Measurements from ENCODE around the gene LIN52. TPM values are rescaled to one million over a fixed set of nuclear protein-coding genes. Genes with fewer than 3 reads are reported as not detected.

LIN52 gene
- polyA plus RNA-seq, 3 donors, result 2.9 to 7.2 (median 4.8) TPM

DNA sequence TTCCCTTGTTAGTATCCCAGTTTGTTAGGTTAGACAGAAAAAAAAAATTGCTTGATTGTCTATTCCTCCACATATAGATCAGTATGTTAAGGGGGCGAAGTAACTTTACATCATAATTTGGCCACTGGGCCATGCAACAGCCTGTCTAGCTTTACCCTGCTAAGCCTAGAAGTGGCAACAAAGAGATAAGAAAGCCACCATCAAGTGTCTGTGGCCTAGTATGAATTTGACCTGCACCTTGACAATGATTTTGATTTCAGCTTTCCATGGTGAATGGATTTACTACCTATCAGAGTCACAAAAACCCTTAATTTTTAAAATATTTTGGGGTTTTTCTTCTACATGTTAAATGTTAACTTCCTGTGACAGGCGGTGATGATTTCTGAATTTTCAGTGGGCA, 63.9 kb downstream of the LIN52 start:
- Mint-ChIP-seq H3K27ac (no peak overlapping the region), H3K36me3 (peaks cover 10 to 20% of the 10 kb centered on the region in 2 donors), H3K27me3 (ENCODE audit: low read depth in 3 of 3) (no peaks in the 10 kb centered on the region), H3K4me1 (peaks cover 5% of the 10 kb centered on the region), H3K4me3 (no peak overlapping the region), H3K9me3 (no peaks in the 10 kb centered on the region)
- no peaks in the 10 kb centered on the region for H3K36me3 ChIP-seq (replicated peaks in 1 of 2; ENCODE audit: control insufficient read depth in 1 of 2, insufficient read depth in 2 of 2, low read length in 2 of 2)
- no peak overlapping the region for H3K27ac ChIP-seq (ENCODE audit: low read depth in 1 of 2, low read length in 2 of 2)
- WGBS (ENCODE audit: insufficient coverage), result 100% methylated on average over 1 of the region's 2 CpGs
- no peak overlapping the region for H3K4me2 ChIP-seq (replicated peaks; ENCODE audit: extremely low read depth, low read length, poor library complexity, severe bottlenecking)
- H3K4me1 ChIP-seq (ENCODE audit: control insufficient read depth in 1 of 2, insufficient read depth in 2 of 2, low read length in 2 of 2), result no peaks in the 10 kb centered on the region
- no peak overlapping the region for H3K9ac ChIP-seq (ENCODE audit: insufficient read depth, low read length, poor library complexity, severe bottlenecking)
- H2AFZ ChIP-seq (ENCODE audit: insufficient read depth, low read depth, low read length, poor library complexity, severe bottlenecking), result no peak overlapping the region
- H4K20me1 ChIP-seq (ENCODE audit: insufficient read depth, low read length), result no peaks in the 10 kb centered on the region
- intact Hi-C loops (cut with micrococcal nuclease), result no loop called here
- no peaks in the 10 kb centered on the region for H3K27me3 ChIP-seq (ENCODE audit: control insufficient read depth in 2 of 2, insufficient read depth in 2 of 2, low read length in 2 of 2)
- no peaks in the 10 kb centered on the region for H3K9me3 ChIP-seq (replicated peaks in 1 of 2; ENCODE audit: control insufficient read depth in 1 of 2, insufficient read depth in 1 of 2, low read length in 2 of 2)
- DNase-seq, result no peak
- no peaks in the 10 kb centered on the region for H3K79me2 ChIP-seq (ENCODE audit: insufficient read depth, low read length)
- TF ChIP-seq, protein P1, sequence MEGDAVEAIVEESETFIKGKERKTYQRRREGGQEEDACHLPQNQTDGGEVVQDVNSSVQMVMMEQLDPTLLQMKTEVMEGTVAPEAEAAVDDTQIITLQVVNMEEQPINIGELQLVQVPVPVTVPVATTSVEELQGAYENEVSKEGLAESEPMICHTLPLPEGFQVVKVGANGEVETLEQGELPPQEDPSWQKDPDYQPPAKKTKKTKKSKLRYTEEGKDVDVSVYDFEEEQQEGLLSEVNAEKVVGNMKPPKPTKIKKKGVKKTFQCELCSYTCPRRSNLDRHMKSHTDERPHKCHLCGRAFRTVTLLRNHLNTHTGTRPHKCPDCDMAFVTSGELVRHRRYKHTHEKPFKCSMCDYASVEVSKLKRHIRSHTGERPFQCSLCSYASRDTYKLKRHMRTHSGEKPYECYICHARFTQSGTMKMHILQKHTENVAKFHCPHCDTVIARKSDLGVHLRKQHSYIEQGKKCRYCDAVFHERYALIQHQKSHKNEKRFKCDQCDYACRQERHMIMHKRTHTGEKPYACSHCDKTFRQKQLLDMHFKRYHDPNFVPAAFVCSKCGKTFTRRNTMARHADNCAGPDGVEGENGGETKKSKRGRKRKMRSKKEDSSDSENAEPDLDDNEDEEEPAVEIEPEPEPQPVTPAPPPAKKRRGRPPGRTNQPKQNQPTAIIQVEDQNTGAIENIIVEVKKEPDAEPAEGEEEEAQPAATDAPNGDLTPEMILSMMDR (IDR thresholded peaks at IDR 0.05), result no peak
- H3K4me3 ChIP-seq (replicated peaks in 1 of 3; ENCODE audit: low read depth in 2 of 3, low read length in 3 of 3), result no peak overlapping the region

DNA sequence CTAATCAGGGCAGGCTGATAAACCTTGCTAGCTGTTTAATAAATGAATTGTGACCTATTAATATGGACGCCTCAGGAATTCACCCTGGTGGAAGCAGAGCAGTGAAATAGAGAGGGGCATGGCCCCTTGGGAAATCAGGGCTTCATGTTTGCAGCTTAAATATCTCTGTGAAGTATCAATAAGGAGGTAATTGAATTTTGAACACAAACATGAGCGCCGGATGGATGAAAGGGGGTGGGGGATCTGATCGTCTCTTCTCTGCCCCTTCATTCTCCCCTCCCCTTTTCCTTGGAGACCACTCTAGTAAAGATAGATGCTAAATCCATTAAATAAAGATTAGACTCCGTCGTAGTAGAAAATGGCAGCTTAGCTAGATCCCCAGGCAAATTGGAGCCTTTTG, 70.5 kb downstream of the LIN52 start:
- H3K27ac Mint-ChIP-seq, result no peak overlapping the region

More for the DNA sequence above, 70.5 kb downstream of the LIN52 start:
- Histone ChIP-seq H2AFZ (ENCODE audit: insufficient read depth, low read depth, low read length, poor library complexity, severe bottlenecking) (no peak overlapping the region), H4K20me1 (ENCODE audit: insufficient read depth, low read length) (no peaks in the 10 kb centered on the region), H3K9ac (ENCODE audit: insufficient read depth, low read length, poor library complexity, severe bottlenecking) (no peak overlapping the region), H3K79me2 (ENCODE audit: insufficient read depth, low read length) (no peaks in the 10 kb centered on the region), H3K27ac (ENCODE audit: low read depth in 1 of 2, low read length in 2 of 2) (no peak overlapping the region), H3K36me3 (replicated peaks in 1 of 2; ENCODE audit: control insufficient read depth in 1 of 2, insufficient read depth in 2 of 2, low read length in 2 of 2) (peaks cover 0 to 4% of the 10 kb centered on the region in 2 donors), H3K4me3 (replicated peaks in 1 of 3; ENCODE audit: low read depth in 2 of 3, low read length in 3 of 3) (no peak overlapping the region), H3K4me1 (ENCODE audit: control insufficient read depth in 1 of 2, insufficient read depth in 2 of 2, low read length in 2 of 2) (no peaks in the 10 kb centered on the region), H3K4me2 (replicated peaks; ENCODE audit: extremely low read depth, low read length, poor library complexity, severe bottlenecking) (no peak overlapping the region), H3K9me3 (replicated peaks in 1 of 2; ENCODE audit: control insufficient read depth in 1 of 2, insufficient read depth in 1 of 2, low read length in 2 of 2) (no peaks in the 10 kb centered on the region), H3K27me3 (ENCODE audit: control insufficient read depth in 2 of 2, insufficient read depth in 2 of 2, low read length in 2 of 2) (no peaks in the 10 kb centered on the region)
- TF ChIP-seq, protein P1 (IDR thresholded peaks at IDR 0.05), result no peak
- Mint-ChIP-seq H3K27me3 (ENCODE audit: low read depth in 3 of 3) (no peaks in the 10 kb centered on the region), H3K9me3 (no peaks in the 10 kb centered on the region), H3K4me1 (peaks cover 5% of the 10 kb centered on the region), H3K4me3 (no peak overlapping the region), H3K36me3 (peaks cover 7 to 9% of the 10 kb centered on the region in 2 donors)
- intact Hi-C loops (cut with micrococcal nuclease), result no loop called here
- no CpG with 5 or more reads among the region's 6 CpGs for WGBS (ENCODE audit: insufficient coverage)
- DNase-seq, result no peak

All from CD14-positive monocyte (primary cell).